Upper lobe of left lung (tissue), 6 donors: ENCODE measurements around the gene FBXL17. TPM values are rescaled to one million over a fixed set of nuclear protein-coding genes. Genes with fewer than 3 reads are reported as not detected.

Experiments
- ATAC-seq, 2 donors: fragments of 200-7000 bp; cut with Tn5 transposase; one replicate each; pipeline ENCODE4 v1.9.1; 2022; ENCODE audit warnings: mild to moderate bottlenecking in 2 of 2, moderate library complexity in 2 of 2; ENCODE audit not compliant: low FRiP score in 2 of 2
- DNase-seq, 2 donors: peaks; one replicate each; pipeline ENCODE4 v3.0.0-alpha.2; 2019 to 2020
- H3K27ac ChIP-seq, 4 donors: fragments of 200-600 bp; sonication (generic); one replicate each; pipeline ENCODE4 v1.5.1; 2016 to 2019
- H3K27me3 ChIP-seq, 4 donors: fragments of 200-600 bp; sonication (generic); one replicate each; pipeline ENCODE4 v1.5.1; 2017 to 2019
- H3K36me3 ChIP-seq, 4 donors: fragments of 200-600 bp; sonication (generic); one replicate each; pipeline ENCODE4 v1.5.1; 2016 to 2019
- H3K4me1 ChIP-seq, 4 donors: fragments of 200-600 bp; sonication (generic); one replicate each; pipeline ENCODE4 v1.5.1; 2018 to 2019
- H3K4me3 ChIP-seq, 4 donors: fragments of 200-600 bp; sonication (generic); one replicate each; pipeline ENCODE4 v1.5.1; 2017 to 2019; ENCODE audit warnings: mild to moderate bottlenecking in 2 of 4, moderate library complexity in 1 of 4
- H3K9me3 ChIP-seq, 4 donors: fragments of 200-600 bp; sonication (generic); one replicate each; pipeline ENCODE4 v1.5.1; 2018 to 2019
- EP300 ChIP-seq, 4 donors: sonication (generic); formaldehyde crosslinking; IDR thresholded peaks; one replicate each; pipeline ENCODE4 v1.5.1; 2017; ENCODE audit warnings: antibody characterized with exemption in 4 of 4, control low read depth in 2 of 4
- POLR2A ChIP-seq, 4 donors: fragments of 450-650 bp; IDR thresholded peaks; one replicate each; pipeline ENCODE4 v1.5.1; 2016 to 2017; ENCODE audit warnings: antibody characterized with exemption in 4 of 4, mild to moderate bottlenecking in 2 of 4
- POLR2AphosphoS5 ChIP-seq, 2 donors: sonication (generic); formaldehyde crosslinking; IDR thresholded peaks; one replicate each; pipeline ENCODE4 v1.5.1; 2017; ENCODE audit warnings: antibody characterized with exemption in 2 of 2
- WGBS, 2 donors: methylation state at CpG; one replicate each; pipeline ENCODE4 v1.1.5; 2017 to 2018; 5-methylcytosine and 5-hydroxymethylcytosine counted together
- total RNA-seq, 6 donors: library from RNA; depleted of rRNA in 4 of 6; stranded (reverse); fragments of >200 nt in 4 of 6; gene quantifications; one replicate each; pipeline versions ENCODE4 v1.1.0 to v1.2.1, GENCODE V29; 2016 to 2021
- TF ChIP-seq, protein P1 (sequence below), 6 experiments: fragments of 450-650 bp in 4 of 6; fragments of 200-600 bp in 2 of 6; sonication (generic) in 2 of 6; IDR thresholded peaks; one replicate each; pipeline ENCODE4 v1.5.1; 2016 to 2019; ENCODE audit warnings: antibody characterized with exemption in 6 of 6
- donor health status: DM: no; HTN: no; CAD: no; lungs with moderate emphysema.
- donor health status: DM: no; HTN: yes; CAD: no; lungs with severe emphysema.

Gene FBXL17
- total RNA-seq, 6 donors from 2014 or later = 10.0 to 47.1 (median 16.9) TPM

DNA sequence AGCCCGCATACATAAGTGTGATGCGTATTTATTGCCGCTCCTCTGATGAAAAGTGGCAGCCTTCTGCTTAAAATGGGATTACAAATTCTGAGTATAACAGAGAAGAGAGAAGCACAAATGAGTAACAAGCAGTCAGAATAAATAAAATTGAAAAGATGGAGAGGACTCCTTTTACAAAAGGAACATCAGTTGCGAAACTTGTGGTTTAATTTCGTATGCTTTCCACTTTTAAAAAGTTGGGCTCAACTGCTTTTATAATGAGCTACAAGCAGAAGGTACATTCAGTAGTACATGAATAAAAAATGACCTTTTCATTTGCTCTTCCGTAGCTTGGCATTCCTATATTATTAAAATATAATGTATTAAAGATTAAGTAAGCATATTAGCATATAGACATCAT lies 320.0 kb downstream of the FBXL17 start:
- ATAC-seq = no peak
- no peak overlapping the region for H3K4me3 ChIP-seq
- no peaks in the 10 kb centered on the region for H3K4me1 ChIP-seq
- no peak overlapping the region for H3K27ac ChIP-seq
- H3K27me3 ChIP-seq = no peaks in the 10 kb centered on the region
- TF ChIP-seq, protein P1, sequence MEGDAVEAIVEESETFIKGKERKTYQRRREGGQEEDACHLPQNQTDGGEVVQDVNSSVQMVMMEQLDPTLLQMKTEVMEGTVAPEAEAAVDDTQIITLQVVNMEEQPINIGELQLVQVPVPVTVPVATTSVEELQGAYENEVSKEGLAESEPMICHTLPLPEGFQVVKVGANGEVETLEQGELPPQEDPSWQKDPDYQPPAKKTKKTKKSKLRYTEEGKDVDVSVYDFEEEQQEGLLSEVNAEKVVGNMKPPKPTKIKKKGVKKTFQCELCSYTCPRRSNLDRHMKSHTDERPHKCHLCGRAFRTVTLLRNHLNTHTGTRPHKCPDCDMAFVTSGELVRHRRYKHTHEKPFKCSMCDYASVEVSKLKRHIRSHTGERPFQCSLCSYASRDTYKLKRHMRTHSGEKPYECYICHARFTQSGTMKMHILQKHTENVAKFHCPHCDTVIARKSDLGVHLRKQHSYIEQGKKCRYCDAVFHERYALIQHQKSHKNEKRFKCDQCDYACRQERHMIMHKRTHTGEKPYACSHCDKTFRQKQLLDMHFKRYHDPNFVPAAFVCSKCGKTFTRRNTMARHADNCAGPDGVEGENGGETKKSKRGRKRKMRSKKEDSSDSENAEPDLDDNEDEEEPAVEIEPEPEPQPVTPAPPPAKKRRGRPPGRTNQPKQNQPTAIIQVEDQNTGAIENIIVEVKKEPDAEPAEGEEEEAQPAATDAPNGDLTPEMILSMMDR (IDR thresholded peaks at IDR 0.05) = no peak
- TF ChIP-seq EP300 (IDR thresholded peaks at IDR 0.05) (no peak), POLR2AphosphoS5 (IDR thresholded peaks at IDR 0.05) (no peak), POLR2A (IDR thresholded peaks at IDR 0.05) (no peak)
- no peaks in the 10 kb centered on the region for H3K36me3 ChIP-seq
- no peaks in the 10 kb centered on the region for H3K9me3 ChIP-seq
- WGBS, 2 donors = 65 to 69% methylated on average over 6 of the region's 6 CpGs
- DNase-seq = no peak

DNA sequence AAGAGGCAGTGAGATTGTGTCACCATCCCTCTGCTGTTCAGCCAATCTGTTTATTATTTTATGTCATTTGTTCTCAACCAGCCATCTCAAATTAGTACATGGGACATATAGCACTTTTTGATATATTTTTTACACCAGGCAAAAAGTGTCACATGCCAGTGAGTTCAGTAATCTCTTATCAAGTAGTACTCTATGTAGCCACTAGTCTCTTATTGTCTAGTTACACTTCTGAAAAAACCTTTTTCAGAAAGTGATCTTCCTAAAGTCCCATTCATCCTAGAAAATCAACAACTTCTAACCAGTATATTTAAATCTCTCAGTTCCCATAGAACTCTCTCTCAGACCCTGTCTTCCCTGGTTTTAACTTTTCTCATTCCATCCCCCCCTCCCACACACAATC lies 321.6 kb downstream of the FBXL17 start:
- no peaks in the 10 kb centered on the region for H3K4me1 ChIP-seq
- TF ChIP-seq POLR2A (IDR thresholded peaks at IDR 0.05) (no peak), EP300 (IDR thresholded peaks at IDR 0.05) (no peak), POLR2AphosphoS5 (IDR thresholded peaks at IDR 0.05) (no peak)
- TF ChIP-seq, protein P1 (IDR thresholded peaks at IDR 0.05) = no peak
- ATAC-seq = no peak
- no peak overlapping the region for H3K27ac ChIP-seq
- H3K9me3 ChIP-seq = no peaks in the 10 kb centered on the region
- H3K4me3 ChIP-seq = no peak overlapping the region
- H3K27me3 ChIP-seq = no peaks in the 10 kb centered on the region
- DNase-seq = no peak
- H3K36me3 ChIP-seq = no peaks in the 10 kb centered on the region

DNA sequence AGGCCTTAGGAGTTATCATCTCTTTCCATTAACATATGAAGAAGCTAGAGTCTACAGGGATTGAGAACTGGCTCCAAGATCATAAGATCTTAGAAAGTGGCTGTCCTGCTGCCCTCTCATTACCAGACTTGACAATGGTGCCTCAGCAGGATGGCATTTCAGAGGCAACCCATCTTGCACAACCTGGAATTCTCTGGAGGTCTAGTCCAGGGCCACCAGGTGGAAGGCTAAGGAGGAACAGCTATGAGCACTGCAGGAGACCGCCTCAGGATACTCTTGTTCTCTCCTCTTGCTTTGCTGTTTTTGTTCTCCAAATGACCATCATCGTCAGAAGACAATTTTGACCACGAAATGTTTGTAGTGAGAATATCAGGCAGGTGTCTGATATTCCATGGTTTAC lies 322.6 kb downstream of the FBXL17 start:
- H3K36me3 ChIP-seq = peaks cover 0 to 2% (median 0%) of the 10 kb centered on the region in 4 donors
- ATAC-seq (no peak), DNase-seq (no peak)
- WGBS, 2 donors = 96 to 100% methylated on average over 3 of the region's 3 CpGs
- H3K27me3 ChIP-seq = no peaks in the 10 kb centered on the region
- no peak overlapping the region for H3K27ac ChIP-seq
- H3K9me3 ChIP-seq = peaks cover 0 to 2% (median under 1%) of the 10 kb centered on the region in 4 donors
- no peak for TF ChIP-seq POLR2A (IDR thresholded peaks at IDR 0.05)
- no peak for TF ChIP-seq POLR2AphosphoS5 (IDR thresholded peaks at IDR 0.05)
- TF ChIP-seq EP300 (IDR thresholded peaks at IDR 0.05) = no peak
- TF ChIP-seq, protein P1 (IDR thresholded peaks at IDR 0.05) = no peak
- H3K4me1 ChIP-seq = no peaks in the 10 kb centered on the region
- H3K4me3 ChIP-seq = no peak overlapping the region

- TF ChIP-seq, protein P1 (IDR thresholded peaks at IDR 0.05) = no peak
- TF ChIP-seq POLR2A (IDR thresholded peaks at IDR 0.05) (no peak), EP300 (IDR thresholded peaks at IDR 0.05) (no peak)
- ATAC-seq (no peak), DNase-seq (no peak)
- H3K27ac ChIP-seq = no peak overlapping the region
- peaks cover 0 to 17% (median 9%) of the 10 kb centered on the region in 4 donors for H3K9me3 ChIP-seq
- H3K36me3 ChIP-seq = peaks cover 0 to 3% (median 0%) of the 10 kb centered on the region in 4 donors
- no peak overlapping the region for H3K4me3 ChIP-seq
- no peaks in the 10 kb centered on the region for H3K27me3 ChIP-seq
- H3K4me1 ChIP-seq = no peaks in the 10 kb centered on the region
Measured at GRCh38 chr5:108054349-108054748, 327.5 kb downstream of the FBXL17 start.

- Histone ChIP-seq H3K9me3 (peaks cover 0 to 8% (median 4%) of the 10 kb centered on the region in 4 donors), H3K27me3 (no peaks in the 10 kb centered on the region), H3K36me3 (no peaks in the 10 kb centered on the region), H3K27ac (no peak overlapping the region), H3K4me3 (no peak overlapping the region), H3K4me1 (no peaks in the 10 kb centered on the region)
- DNase-seq (no peak), ATAC-seq (no peak)
- 84 to 93% methylated on average over 8 to 13 of the region's 13 CpGs for WGBS, 2 donors
- TF ChIP-seq POLR2AphosphoS5 (IDR thresholded peaks at IDR 0.05) (no peak), EP300 (IDR thresholded peaks at IDR 0.05) (no peak), POLR2A (IDR thresholded peaks at IDR 0.05) (no peak)
- TF ChIP-seq, protein P1 (IDR thresholded peaks at IDR 0.05) = no peak
Measured at GRCh38 chr5:108046955-108047670, 334.8 kb downstream of the FBXL17 start.
